HG02938 (cell line): ENCODE measurements around the gene IFNLR1.
A peak's percentile ranks its signal among the peaks of the same experiment; 100 is the strongest.
"Not testable (repeated sequence)": the region's sequence is repeated elsewhere in the genome, so short reads cannot be mapped to it uniquely, and the experiment has no call there.

Experiments used
- ATAC-seq: cut with Tn5 transposase; IDR thresholded peaks from one replicate; pipeline ENCODE4 v1.9.1; 2021; ENCODE audit warnings: mild to moderate bottlenecking, moderate library complexity; ENCODE audit not compliant: unreplicated experiment

The IFNLR1 gene

GRCh38 chr1:24186993-24187790 lies at the start of gene IFNLR1:
TSS of gene IFNLR1 (minus strand) at chr1:24187289. CDS start at chr1:24187248, 41 bp downstream.
- no peak for ATAC-seq

- no peak for ATAC-seq
Measured at GRCh38 chr1:24235921-24236788, 49.1 kb upstream of the IFNLR1 start.

- no peak for ATAC-seq
Measured at GRCh38 chr1:24233684-24234600, 46.9 kb upstream of the IFNLR1 start.

- ATAC-seq, result no peak
Measured at GRCh38 chr1:24231701-24232100, 44.6 kb upstream of the IFNLR1 start.

- ATAC-seq, result peak; percentile 67
Measured at GRCh38 chr1:24228311-24228710, 41.2 kb upstream of the IFNLR1 start.

- ATAC-seq, result no peak
Measured at GRCh38 chr1:24226749-24227148, 39.7 kb upstream of the IFNLR1 start.

- ATAC-seq, result no peak
Measured at GRCh38 chr1:24224761-24225160, 37.7 kb upstream of the IFNLR1 start.

GRCh38 chr1:24224086-24224485 lies 37.0 kb upstream of the IFNLR1 start:
- no peak for ATAC-seq

- no peak for ATAC-seq
Measured at GRCh38 chr1:24222793-24223192, 35.7 kb upstream of the IFNLR1 start.

GRCh38 chr1:24222008-24222605 lies 35.0 kb upstream of the IFNLR1 start:
- ATAC-seq, result no peak

- ATAC-seq, result no peak
Measured at GRCh38 chr1:24221246-24221645, 34.2 kb upstream of the IFNLR1 start.

GRCh38 chr1:24216276-24217074 lies 29.4 kb upstream of the IFNLR1 start:
- no peak for ATAC-seq

- ATAC-seq, result no peak
Measured at GRCh38 chr1:24215226-24215814, 28.2 kb upstream of the IFNLR1 start.

- ATAC-seq, result no peak
Measured at GRCh38 chr1:24212376-24212775, 25.3 kb upstream of the IFNLR1 start.

- ATAC-seq, result no peak
Measured at GRCh38 chr1:24210195-24210627, 23.1 kb upstream of the IFNLR1 start.

GRCh38 chr1:24209097-24209496 lies 22.0 kb upstream of the IFNLR1 start:
- no peak for ATAC-seq

- no peak for ATAC-seq
Measured at GRCh38 chr1:24207709-24208108, 20.6 kb upstream of the IFNLR1 start.

- not testable (repeated sequence) for ATAC-seq
Measured at GRCh38 chr1:24207395-24207687, 20.3 kb upstream of the IFNLR1 start.
